ENCODE data around the gene PRKCZ.

- TF ChIP-seq USF2 (IDR thresholded peaks at IDR 0.05; ENCODE audit: borderline replicate concordance, low read depth, low read length) (no peak), FOXM1 (IDR thresholded peaks at IDR 0.05; ENCODE audit: low read depth) (no peak), CTCF (IDR thresholded peaks at IDR 0.05) (no peak), YY1 (IDR thresholded peaks at IDR 0.05; ENCODE audit: low read depth) (no peak), RFX5 (IDR thresholded peaks at IDR 0.05; ENCODE audit: low read length) (no peak), CHD2 (IDR thresholded peaks at IDR 0.05; ENCODE audit: low read length, partially characterized antibody) (no peak), SIN3A (IDR thresholded peaks at IDR 0.05; ENCODE audit: borderline replicate concordance, low read depth, low read length) (no peak), RAD21 (IDR thresholded peaks at IDR 0.05; ENCODE audit: low read length) (no peak), RCOR1 (IDR thresholded peaks at IDR 0.05; ENCODE audit: low read length) (no peak), FOSL2 (IDR thresholded peaks at IDR 0.05; ENCODE audit: borderline replicate concordance, low read depth) (no peak), EZH2phosphoT487 (IDR thresholded peaks at IDR 0.05; ENCODE audit: borderline replicate concordance, low read depth) (no peak), MXI1 (IDR thresholded peaks at IDR 0.05; ENCODE audit: low read depth, low read length) (no peak)
Observed at GRCh38 chr1:2182376-2182775, 132.2 kb downstream of the PRKCZ start.

Measured in SK-N-SH (cell line).